Cardiac muscle cell (in vitro differentiated cells and primary cell): Measurements from ENCODE around the gene STEEP1. TPM values are rescaled to one million over a fixed set of nuclear protein-coding genes. Genes with fewer than 3 reads are reported as not detected.
A peak's percentile ranks its signal among the peaks of the same experiment; 100 is the strongest.

Source experiments
- DNase-seq, 2 donors: peaks; one replicate each; pipeline versions ENCODE4 v3.0.0 to v3.0.0-alpha.2; 2010 to 2017; ENCODE audit warnings: low read depth in 1 of 2, low spot score in 1 of 2
- H3K27ac ChIP-seq: fragments of 200-600 bp; sonication (generic); 2 replicates; pipeline ENCODE4 v1.5.1; 2016
- H3K27me3 ChIP-seq: fragments of 200-600 bp; sonication (generic); 2 replicates; pipeline ENCODE4 v1.6.0; 2016; ENCODE audit warnings: control low read depth
- H3K36me3 ChIP-seq: fragments of 200-600 bp; sonication (generic); 2 replicates; pipeline ENCODE4 v1.5.1; 2016; ENCODE audit warnings: control low read depth
- H3K4me1 ChIP-seq: fragments of 200-600 bp; sonication (generic); 2 replicates; pipeline ENCODE4 v1.8.1; 2017; ENCODE audit warnings: low read depth, mild to moderate bottlenecking, mixed run types
- H3K4me3 ChIP-seq: fragments of 200-600 bp; sonication (generic); 2 replicates; pipeline ENCODE4 v1.5.1; 2016; ENCODE audit warnings: mild to moderate bottlenecking
- H3K9me3 ChIP-seq: fragments of 200-600 bp; sonication (generic); 2 replicates; pipeline ENCODE4 v1.5.1; 2017; ENCODE audit warnings: low read depth, mild to moderate bottlenecking, control low read depth
- polyA plus RNA-seq: library from polyadenylated mRNA; unstranded; fragments of >200 nt; fragmentation: Nextera tagmentation; extraction: Ambion mirVana; gene quantifications from 2 replicates; pipeline ENCODE4 v1.2.1, GENCODE V29; 2016
- total RNA-seq: library from RNA; depleted of rRNA; stranded (reverse); fragments of >200 nt; gene quantifications from 2 replicates; pipeline ENCODE4 v1.2.3, GENCODE V29; 2016
- TF ChIP-seq, protein P1 (sequence below): IDR thresholded peaks from 2 replicates; pipeline ENCODE4 v1.5.1; 2012; ENCODE audit warnings: low read depth, mild to moderate bottlenecking, low read length

STEEP1 gene
- total RNA-seq = 36.3 and 42.6 TPM in 2 replicates
- 11.2 and 15.8 TPM in 2 replicates for polyA plus RNA-seq

GRCh38 chrX:119565107-119565663 is at the start of gene STEEP1:
Gene STEEP1 (minus strand): TSS chrX:119565409. CDS start chrX:119565355, 54 bp downstream.
- TF ChIP-seq, protein P1, sequence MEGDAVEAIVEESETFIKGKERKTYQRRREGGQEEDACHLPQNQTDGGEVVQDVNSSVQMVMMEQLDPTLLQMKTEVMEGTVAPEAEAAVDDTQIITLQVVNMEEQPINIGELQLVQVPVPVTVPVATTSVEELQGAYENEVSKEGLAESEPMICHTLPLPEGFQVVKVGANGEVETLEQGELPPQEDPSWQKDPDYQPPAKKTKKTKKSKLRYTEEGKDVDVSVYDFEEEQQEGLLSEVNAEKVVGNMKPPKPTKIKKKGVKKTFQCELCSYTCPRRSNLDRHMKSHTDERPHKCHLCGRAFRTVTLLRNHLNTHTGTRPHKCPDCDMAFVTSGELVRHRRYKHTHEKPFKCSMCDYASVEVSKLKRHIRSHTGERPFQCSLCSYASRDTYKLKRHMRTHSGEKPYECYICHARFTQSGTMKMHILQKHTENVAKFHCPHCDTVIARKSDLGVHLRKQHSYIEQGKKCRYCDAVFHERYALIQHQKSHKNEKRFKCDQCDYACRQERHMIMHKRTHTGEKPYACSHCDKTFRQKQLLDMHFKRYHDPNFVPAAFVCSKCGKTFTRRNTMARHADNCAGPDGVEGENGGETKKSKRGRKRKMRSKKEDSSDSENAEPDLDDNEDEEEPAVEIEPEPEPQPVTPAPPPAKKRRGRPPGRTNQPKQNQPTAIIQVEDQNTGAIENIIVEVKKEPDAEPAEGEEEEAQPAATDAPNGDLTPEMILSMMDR = no peak
- no peaks in the 10 kb centered on the region for H3K9me3 ChIP-seq
- H3K27me3 ChIP-seq = no peaks in the 10 kb centered on the region
- H3K4me1 ChIP-seq = no peaks in the 10 kb centered on the region
- H3K27ac ChIP-seq = peak within 1 kb of the TSS; percentile 70
- no peaks in the 10 kb centered on the region for H3K36me3 ChIP-seq
- DNase-seq = peak; percentile 91 to 96
- peak within 1 kb of the TSS; percentile 58 for H3K4me3 ChIP-seq

DNA sequence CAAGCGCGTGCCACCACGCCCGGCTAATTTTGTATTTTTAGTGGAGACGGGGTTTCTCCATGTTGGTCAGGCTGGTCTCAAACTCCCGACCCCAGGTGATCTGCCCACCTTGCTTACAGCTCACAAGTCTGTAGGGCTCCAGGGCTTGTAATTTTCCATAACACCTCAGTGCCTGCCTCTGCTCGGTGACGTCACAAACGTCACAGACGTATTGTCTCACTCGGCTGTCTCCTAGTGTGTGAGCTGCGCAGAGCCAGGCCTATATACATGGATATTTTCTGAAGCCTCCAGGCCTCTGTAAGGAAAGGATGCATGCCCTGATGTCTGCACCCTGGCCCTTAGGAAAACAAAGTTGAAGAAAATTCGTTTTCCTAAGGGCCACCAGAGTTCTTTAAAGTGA is 49.6 kb upstream of the STEEP1 start:
- TF ChIP-seq, protein P1 = no peak
- H3K9me3 ChIP-seq = no peaks in the 10 kb centered on the region
- no peak overlapping the region for H3K4me3 ChIP-seq
- H3K27ac ChIP-seq = no peak overlapping the region
- H3K27me3 ChIP-seq = no peaks in the 10 kb centered on the region
- no peak for DNase-seq
- H3K36me3 ChIP-seq = no peaks in the 10 kb centered on the region
- H3K4me1 ChIP-seq = no peaks in the 10 kb centered on the region

- H3K36me3 ChIP-seq = no peaks in the 10 kb centered on the region
- H3K27ac ChIP-seq = no peak overlapping the region
- no peaks in the 10 kb centered on the region for H3K9me3 ChIP-seq
- H3K4me3 ChIP-seq = no peak overlapping the region
- no peaks in the 10 kb centered on the region for H3K4me1 ChIP-seq
- TF ChIP-seq, protein P1 = no peak
- peaks cover 4% of the 10 kb centered on the region for H3K27me3 ChIP-seq
- no peak for DNase-seq
Measured at GRCh38 chrX:119607018-119607389, 41.8 kb upstream of the STEEP1 start.

- peak within 1 kb of the TSS; percentile 86 for H3K4me3 ChIP-seq
- peaks cover 4% of the 10 kb centered on the region for H3K27me3 ChIP-seq
- no peaks in the 10 kb centered on the region for H3K36me3 ChIP-seq
- no peaks in the 10 kb centered on the region for H3K9me3 ChIP-seq
- TF ChIP-seq, protein P1 = no peak
- peak within 1 kb of the TSS; percentile 78 for H3K27ac ChIP-seq
- no peaks in the 10 kb centered on the region for H3K4me1 ChIP-seq
- DNase-seq = peak; percentile 90 to 93
Measured at GRCh38 chrX:119606280-119607017, 41.2 kb upstream of the STEEP1 start, which contains the start of gene NKRF. Gene NKRF (minus strand): TSS chrX:119606424.

DNA sequence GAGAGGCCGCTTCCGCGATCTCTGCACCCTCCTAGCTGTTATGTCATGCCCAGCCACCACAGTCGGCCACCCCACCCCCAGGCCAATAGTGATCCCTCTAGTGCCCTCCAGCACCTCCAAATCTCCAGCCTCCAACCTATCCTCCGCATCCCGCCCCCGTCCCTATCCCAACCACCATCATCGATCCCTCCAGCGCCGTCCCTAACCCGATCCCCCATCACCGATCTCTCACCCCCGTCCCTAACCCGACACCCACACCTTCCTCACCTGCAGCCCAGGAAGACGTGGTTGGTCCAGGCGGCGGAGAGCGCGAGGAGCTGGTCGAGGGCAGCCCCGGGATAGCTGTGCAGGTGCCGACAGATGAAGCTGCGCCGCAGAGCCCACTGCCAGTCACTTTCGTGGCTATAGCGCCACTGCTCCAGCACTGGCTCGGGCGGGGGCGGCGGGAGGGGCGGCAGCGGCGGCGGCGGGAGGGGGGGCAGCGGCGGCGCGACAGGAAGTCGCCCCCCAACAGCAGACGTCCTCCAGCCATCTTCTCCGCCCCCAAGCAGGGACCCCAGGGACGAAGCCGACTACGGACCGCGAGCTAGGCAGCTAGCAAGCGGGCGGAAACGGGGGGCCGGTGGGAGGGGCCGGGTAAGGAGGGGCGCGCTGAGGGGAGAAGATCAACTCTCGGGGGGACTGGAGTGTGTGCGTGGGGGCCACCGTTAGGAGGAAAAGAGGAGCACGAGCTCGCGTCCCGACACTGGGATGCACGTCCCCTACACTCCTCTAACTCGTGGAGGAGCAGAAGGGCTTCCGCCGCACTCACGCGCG is 40.5 kb upstream of the STEEP1 start:
- Histone ChIP-seq H3K36me3 (no peaks in the 10 kb centered on the region), H3K9me3 (no peaks in the 10 kb centered on the region), H3K4me3 (peak overlapping the region; percentile 86), H3K27me3 (peaks cover 4% of the 10 kb centered on the region), H3K27ac (peak overlapping the region; percentile 63), H3K4me1 (no peaks in the 10 kb centered on the region)
- TF ChIP-seq, protein P1 = no peak
- peak in 1 of 2 donors; percentile 39 for DNase-seq
